MM.1S (cell line): ENCODE results near the gene STAU1.
"Not testable (repeated sequence)": the region's sequence is repeated elsewhere in the genome, so short reads cannot be mapped to it uniquely, and the experiment has no call there.

Experiments
- CTCF ChIP-seq: fragments of 300-600 bp; sonication (generic); IDR thresholded peaks from 2 replicates; pipeline ENCODE4 v1.5.1; 2016; ENCODE audit warnings: antibody characterized with exemption, low read length, mixed read lengths
- EZH2 ChIP-seq: fragments of 300-600 bp; sonication (generic); optimal IDR thresholded peaks from 2 replicates; pipeline ENCODE3; 2017; ENCODE audit warnings: low read depth, mild to moderate bottlenecking, antibody characterized with exemption, low read length, mixed read lengths

GRCh38 chr20:49082295-49082694, 105.8 kb downstream of the STAU1 start:
- not testable (repeated sequence) for TF ChIP-seq CTCF, EZH2
